ENCODE data around the gene ITPRIPL2.

- TF ChIP-seq CTCF (IDR thresholded peaks at IDR 0.05 in 2 of 3, conservative IDR thresholded peaks at IDR 0.05 in 1 of 3; ENCODE audit: borderline replicate concordance in 1 of 3, insufficient read depth in 1 of 3, low read depth in 2 of 3, low read length in 2 of 3) = no peak
- no peak for TF ChIP-seq YY1 (IDR thresholded peaks at IDR 0.05; ENCODE audit: extremely low read depth, insufficient replicate concordance, low read depth, low read length)
- no peak for TF ChIP-seq EZH2phosphoT487 (IDR thresholded peaks at IDR 0.05; ENCODE audit: borderline replicate concordance)
- no peak for TF ChIP-seq POLR2A (IDR thresholded peaks at IDR 0.05; ENCODE audit: borderline replicate concordance, extremely low read depth, insufficient read depth, insufficient read length)
- no peak for TF ChIP-seq POLR2AphosphoS5 (IDR thresholded peaks at IDR 0.05; ENCODE audit: low read depth, low read length)
- no peak for TF ChIP-seq JUND (IDR thresholded peaks at IDR 0.05)
Measured at GRCh38 chr16:19152042-19152441, 38.3 kb downstream of the ITPRIPL2 start.

Measured in HCT116 (cell line).